CD14-positive monocyte (primary cell): Measurements from ENCODE around the gene PCAT6. TPM values are rescaled to one million over a fixed set of nuclear protein-coding genes. Genes with fewer than 3 reads are reported as not detected.

Source experiments
- DNase-seq, 3 donors: peaks; one replicate each; pipeline ENCODE4 v3.0.0-alpha.2; 2011 to 2022
- H2AFZ ChIP-seq: 2 replicates; pipeline ENCODE4 v1.6.0; 2012; ENCODE audit warnings: mild to moderate bottlenecking, low read depth, low read length, inconsistent platforms; ENCODE audit not compliant: insufficient read depth, poor library complexity, severe bottlenecking
- H3K27ac ChIP-seq, 2 donors: 1 replicate in 1 of 2; 2 replicates in 1 of 2; pipeline ENCODE4 v1.5.1; 2012 to 2013; ENCODE audit warnings: low read length in 2 of 2, control low read depth in 1 of 2, inconsistent platforms in 1 of 2, low read depth in 1 of 2, mild to moderate bottlenecking in 1 of 2
- H3K27me3 ChIP-seq, 2 donors: one replicate each; pipeline versions ENCODE4 v1.6.0 to v1.6.1; 2011 to 2013; ENCODE audit warnings: low read length in 2 of 2; ENCODE audit not compliant: control insufficient read depth in 2 of 2, insufficient read depth in 2 of 2
- H3K36me3 ChIP-seq, 2 donors: replicated peaks in 1 of 2; 1 replicate in 1 of 2; 2 replicates in 1 of 2; pipeline versions ENCODE4 v1.5.1 to v1.6.1; 2012 to 2013; ENCODE audit warnings: low read length in 2 of 2, control low read depth in 1 of 2, inconsistent platforms in 1 of 2, mild to moderate bottlenecking in 1 of 2; ENCODE audit not compliant: insufficient read depth in 2 of 2, control insufficient read depth in 1 of 2
- H3K4me1 ChIP-seq, 2 donors: 1 replicate in 1 of 2; 2 replicates in 1 of 2; pipeline versions ENCODE4 v1.5.1 to v1.6.1; 2012 to 2013; ENCODE audit warnings: low read length in 2 of 2, control low read depth in 1 of 2, inconsistent platforms in 1 of 2, mild to moderate bottlenecking in 1 of 2, moderate library complexity in 1 of 2; ENCODE audit not compliant: insufficient read depth in 2 of 2, control insufficient read depth in 1 of 2
- H3K4me2 ChIP-seq: replicated peaks from 2 replicates; pipeline ENCODE3; 2012; ENCODE audit warnings: low read length, moderate library complexity, mild to moderate bottlenecking; ENCODE audit not compliant: poor library complexity, severe bottlenecking; ENCODE audit errors: extremely low read depth
- H3K4me3 ChIP-seq, 3 experiments: fragments of 200-600 bp in 1 of 3; sonication (generic) in 1 of 3; replicated peaks in 1 of 3; 1 replicate in 2 of 3; 2 replicates in 1 of 3; pipeline ENCODE4 v1.5.1; 2011 to 2013; ENCODE audit warnings: low read length in 3 of 3, mild to moderate bottlenecking in 3 of 3, control low read depth in 2 of 3, low read depth in 2 of 3, inconsistent platforms in 1 of 3, moderate library complexity in 1 of 3
- H3K79me2 ChIP-seq: 2 replicates; pipeline ENCODE4 v1.6.0; 2012; ENCODE audit warnings: mild to moderate bottlenecking, control low read depth, inconsistent platforms, low read length, moderate library complexity; ENCODE audit not compliant: insufficient read depth
- H3K9ac ChIP-seq: 2 replicates; pipeline ENCODE4 v1.6.0; 2017; ENCODE audit warnings: low read length, mild to moderate bottlenecking; ENCODE audit not compliant: insufficient read depth, poor library complexity, severe bottlenecking
- H3K9me3 ChIP-seq, 2 donors: replicated peaks in 1 of 2; 1 replicate in 1 of 2; 2 replicates in 1 of 2; pipeline versions ENCODE4 v1.5.1 to v1.6.1; 2012 to 2013; ENCODE audit warnings: low read length in 2 of 2, control low read depth in 1 of 2; ENCODE audit not compliant: control insufficient read depth in 1 of 2, insufficient read depth in 1 of 2
- H4K20me1 ChIP-seq: 2 replicates; pipeline ENCODE4 v1.6.0; 2012; ENCODE audit warnings: mild to moderate bottlenecking, low read length, control low read depth, moderate library complexity; ENCODE audit not compliant: insufficient read depth
- H3K27ac Mint-ChIP-seq, 7 donors: one replicate each; pipeline ENCODE4 v1.8.0; 2020; ENCODE audit warnings: mild to moderate bottlenecking in 7 of 7, mixed read lengths in 7 of 7, moderate library complexity in 6 of 7, inconsistent platforms in 2 of 7
- H3K27me3 Mint-ChIP-seq, 3 donors: one replicate each; pipeline ENCODE4 v1.8.0; 2021 to 2022; ENCODE audit warnings: low read depth in 3 of 3, mild to moderate bottlenecking in 3 of 3, mixed read lengths in 3 of 3, moderate library complexity in 3 of 3, inconsistent platforms in 1 of 3
- H3K36me3 Mint-ChIP-seq, 2 donors: one replicate each; pipeline ENCODE4 v1.8.0; 2020; ENCODE audit warnings: mixed read lengths in 2 of 2, inconsistent platforms in 1 of 2, mild to moderate bottlenecking in 1 of 2
- H3K4me1 Mint-ChIP-seq: one replicate; pipeline ENCODE4 v1.8.0; 2020; ENCODE audit warnings: mild to moderate bottlenecking, mixed read lengths
- H3K4me3 Mint-ChIP-seq, 2 donors: one replicate each; pipeline ENCODE4 v1.8.0; 2020; ENCODE audit warnings: mild to moderate bottlenecking in 2 of 2, mixed read lengths in 2 of 2, moderate library complexity in 1 of 2
- H3K9me3 Mint-ChIP-seq, 7 donors: one replicate each; pipeline ENCODE4 v1.8.0; 2020 to 2022; ENCODE audit warnings: mixed read lengths in 7 of 7, mild to moderate bottlenecking in 6 of 7, moderate library complexity in 6 of 7, inconsistent platforms in 2 of 7
- WGBS: methylation state at CpG from one replicate; pipeline ENCODE4 v1.1.5; 2013; ENCODE audit warnings: missing lambda C conversion rate; ENCODE audit not compliant: insufficient coverage; 5-methylcytosine and 5-hydroxymethylcytosine counted together
- intact Hi-C, 2 donors: fragments of 100-400 bp; cut with micrococcal nuclease; formaldehyde crosslinking; loops; one replicate each; pipeline versions ENCODE4 v1.15.0 to v1.15.1; 2023
- polyA plus RNA-seq, 3 donors: library from polyadenylated mRNA; depleted of rRNA in 1 of 3; unstranded in 2 of 3; stranded (reverse) in 1 of 3; fragments of 300-500 nt in 2 of 3; fragments of >200 nt in 1 of 3; fragmentation: Illumina TruSeq in 2 of 3; gene quantifications; 1 replicate in 2 of 3; 2 replicates in 1 of 3; pipeline ENCODE4 v1.2.3, GENCODE V29; 2012 to 2021
- TF ChIP-seq, protein P1 (sequence below): fragments of 200-600 bp; IDR thresholded peaks from one replicate; pipeline ENCODE4 v1.8.0; 2022; ENCODE audit warnings: antibody characterized with exemption, mild to moderate bottlenecking

The PCAT6 gene
- polyA plus RNA-seq, 3 donors, result 1.0 TPM; not detected in 2

GRCh38 chr1:202807926-202808757 is 2.6 kb upstream of the PCAT6 start, which contains the start of gene KDM5B:
KDM5B (minus strand) TSS chr1:202808421; CDS start chr1:202808305, 116 bp downstream.
- H3K9ac ChIP-seq, result peak within 1 kb of the TSS; percentile 86
- peak within 1 kb of the TSS; percentile 52 to 92 (median 80) for H3K4me3 ChIP-seq
- no peaks in the 10 kb centered on the region for H3K36me3 ChIP-seq
- H3K36me3 Mint-ChIP-seq, result peaks cover 0 to 2% of the 10 kb centered on the region in 2 donors
- peaks cover 0 to 13% of the 10 kb centered on the region in 2 donors for H3K27me3 ChIP-seq
- H3K27ac ChIP-seq, result peak within 1 kb of the TSS in 1 of 2 donors; percentile 83
- peaks cover 28% of the 10 kb centered on the region for H4K20me1 ChIP-seq
- H3K27me3 Mint-ChIP-seq, result peaks cover 15 to 26% (median 16%) of the 10 kb centered on the region in 3 donors
- no peaks in the 10 kb centered on the region for H3K9me3 ChIP-seq
- under 1% methylated on average over 53 of the region's 84 CpGs for WGBS
- H3K4me3 Mint-ChIP-seq, result peak within 1 kb of the TSS; percentile 83 to 87
- H3K27ac Mint-ChIP-seq, result peak within 1 kb of the TSS; percentile 8 to 70 (median 50)
- H3K4me1 ChIP-seq, result peaks cover 41 to 48% of the 10 kb centered on the region in 2 donors
- peak within 1 kb of the TSS; percentile 92 for H3K4me2 ChIP-seq
- no peaks in the 10 kb centered on the region for H3K9me3 Mint-ChIP-seq
- intact Hi-C loops, result loop anchor here in 1 of 2 donors (5.0 kb wide), 2 partner anchors 79 to 159 kb away; partner anchors contain the start of genes CYB5R1 and RABIF
- H3K4me1 Mint-ChIP-seq, result peaks cover 51% of the 10 kb centered on the region
- TF ChIP-seq, protein P1, sequence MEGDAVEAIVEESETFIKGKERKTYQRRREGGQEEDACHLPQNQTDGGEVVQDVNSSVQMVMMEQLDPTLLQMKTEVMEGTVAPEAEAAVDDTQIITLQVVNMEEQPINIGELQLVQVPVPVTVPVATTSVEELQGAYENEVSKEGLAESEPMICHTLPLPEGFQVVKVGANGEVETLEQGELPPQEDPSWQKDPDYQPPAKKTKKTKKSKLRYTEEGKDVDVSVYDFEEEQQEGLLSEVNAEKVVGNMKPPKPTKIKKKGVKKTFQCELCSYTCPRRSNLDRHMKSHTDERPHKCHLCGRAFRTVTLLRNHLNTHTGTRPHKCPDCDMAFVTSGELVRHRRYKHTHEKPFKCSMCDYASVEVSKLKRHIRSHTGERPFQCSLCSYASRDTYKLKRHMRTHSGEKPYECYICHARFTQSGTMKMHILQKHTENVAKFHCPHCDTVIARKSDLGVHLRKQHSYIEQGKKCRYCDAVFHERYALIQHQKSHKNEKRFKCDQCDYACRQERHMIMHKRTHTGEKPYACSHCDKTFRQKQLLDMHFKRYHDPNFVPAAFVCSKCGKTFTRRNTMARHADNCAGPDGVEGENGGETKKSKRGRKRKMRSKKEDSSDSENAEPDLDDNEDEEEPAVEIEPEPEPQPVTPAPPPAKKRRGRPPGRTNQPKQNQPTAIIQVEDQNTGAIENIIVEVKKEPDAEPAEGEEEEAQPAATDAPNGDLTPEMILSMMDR, result no peak
- peaks cover 55% of the 10 kb centered on the region for H3K79me2 ChIP-seq
- DNase-seq, result peak; percentile 54 to 67 (median 60)
- H2AFZ ChIP-seq, result peak within 1 kb of the TSS; percentile 81

DNA sequence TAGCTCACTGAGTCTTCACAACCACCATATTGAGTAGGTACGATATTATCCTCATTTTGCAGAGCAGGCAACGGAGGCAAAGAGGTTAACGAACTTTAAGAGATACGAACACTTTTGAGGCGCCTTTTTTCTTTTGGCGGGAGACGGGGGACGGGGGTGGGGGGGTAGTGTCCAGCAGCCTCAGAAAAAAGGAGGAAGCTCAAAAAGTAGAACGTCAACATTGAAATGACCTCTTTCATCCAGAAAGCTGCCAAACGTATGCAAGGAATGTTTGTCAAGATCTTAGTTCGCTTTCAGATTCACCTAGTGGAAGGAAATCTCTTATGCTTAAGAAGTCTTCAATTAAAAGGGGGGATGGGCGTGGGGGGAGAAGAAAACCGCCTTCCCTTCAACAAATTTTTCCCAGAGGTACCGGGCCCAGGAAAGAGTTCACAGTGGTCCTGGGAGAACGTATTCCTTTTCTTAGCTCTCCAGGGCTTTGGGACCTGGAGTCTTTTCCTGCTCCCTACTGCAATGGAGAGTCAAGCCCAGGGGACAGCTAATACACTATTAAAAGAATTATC is 1.1 kb upstream of the PCAT6 start:
- Histone ChIP-seq H2AFZ (peak overlapping the region; percentile 90), H3K79me2 (peaks cover 39% of the 10 kb centered on the region), H4K20me1 (peaks cover 16% of the 10 kb centered on the region), H3K4me3 (peak overlapping the region in 1 of 3 experiments; percentile 81), H3K27ac (no peak overlapping the region), H3K9ac (no peak overlapping the region), H3K4me1 (peaks cover 36 to 42% of the 10 kb centered on the region in 2 donors), H3K4me2 (peak overlapping the region; percentile 96), H3K36me3 (no peaks in the 10 kb centered on the region), H3K9me3 (no peaks in the 10 kb centered on the region), H3K27me3 (peaks cover 0 to 13% of the 10 kb centered on the region in 2 donors)
- no peak for DNase-seq
- Mint-ChIP-seq H3K4me1 (peaks cover 44% of the 10 kb centered on the region), H3K4me3 (peak overlapping the region; percentile 83 to 93), H3K27ac (peak overlapping the region in 1 of 7 donors; percentile 73), H3K36me3 (peaks cover 0 to 2% of the 10 kb centered on the region in 2 donors), H3K9me3 (peaks cover 0 to 2% (median 0%) of the 10 kb centered on the region in 7 donors), H3K27me3 (peaks cover 15 to 26% (median 16%) of the 10 kb centered on the region in 3 donors)
- TF ChIP-seq, protein P1, result no peak
- intact Hi-C loops, result loop anchor here (5.0 to 10.0 kb wide), 3 partner anchors 55 to 158 kb away; partner anchors contain the start of genes CYB5R1 (in 1 of the 2) and RABIF (in 1 of the 2)
- 60% methylated on average over 2 of the region's 15 CpGs for WGBS
